Liver (tissue), 9 donors: ENCODE results near the gene CEMIP. TPM values are rescaled to one million over a fixed set of nuclear protein-coding genes. Genes with fewer than 3 reads are reported as not detected.

ENCODE experiments used
- DNase-seq: peaks from one replicate; pipeline ENCODE4 v3.0.0-alpha.2; 2017; ENCODE audit warnings: low spot score
- H3K27ac ChIP-seq, 2 donors: one replicate each; pipeline ENCODE4 v1.7.0; 2013; ENCODE audit warnings: inconsistent platforms in 2 of 2, low read length in 2 of 2, control low read depth in 1 of 2, low read depth in 1 of 2, mild to moderate bottlenecking in 1 of 2
- H3K27me3 ChIP-seq, 4 donors: one replicate each; pipeline versions ENCODE4 v1.6.1 to v1.7.0; 2013; ENCODE audit warnings: low read length in 3 of 4, inconsistent platforms in 1 of 4, mild to moderate bottlenecking in 1 of 4, moderate library complexity in 1 of 4; ENCODE audit not compliant: control insufficient read depth in 4 of 4, insufficient read depth in 4 of 4
- H3K36me3 ChIP-seq, 4 donors: one replicate each; pipeline versions ENCODE4 v1.6.1 to v1.7.0; 2013; ENCODE audit warnings: low read length in 3 of 4, mild to moderate bottlenecking in 3 of 4, low read depth in 1 of 4, moderate library complexity in 1 of 4; ENCODE audit not compliant: control insufficient read depth in 4 of 4, insufficient read depth in 3 of 4
- H3K4me1 ChIP-seq, 4 donors: one replicate each; pipeline versions ENCODE4 v1.6.1 to v1.7.0; 2013; ENCODE audit warnings: low read length in 3 of 4, mild to moderate bottlenecking in 3 of 4, moderate library complexity in 1 of 4; ENCODE audit not compliant: control insufficient read depth in 4 of 4, insufficient read depth in 4 of 4
- H3K4me3 ChIP-seq, 3 donors: one replicate each; pipeline versions ENCODE4 v1.6.1 to v1.7.0; 2013; ENCODE audit warnings: low read length in 3 of 3, control low read depth in 1 of 3, low read depth in 1 of 3, mild to moderate bottlenecking in 1 of 3
- H3K9ac ChIP-seq, 2 donors: one replicate each; pipeline ENCODE4 v1.7.0; 2013; ENCODE audit warnings: low read length in 2 of 2, mild to moderate bottlenecking in 2 of 2, moderate library complexity in 2 of 2, control low read depth in 1 of 2, low read depth in 1 of 2
- H3K9me3 ChIP-seq, 4 donors: one replicate each; pipeline versions ENCODE4 v1.6.1 to v1.7.0; 2013; ENCODE audit warnings: low read length in 3 of 4; ENCODE audit not compliant: control insufficient read depth in 4 of 4
- ATF3 ChIP-seq: IDR thresholded peaks from 2 replicates; pipeline ENCODE4 v1.6.1; 2016; ENCODE audit warnings: antibody characterized with exemption
- CTCF ChIP-seq: fragments of 150-350 bp; IDR thresholded peaks from 2 replicates; pipeline ENCODE4 v1.5.1; 2017; ENCODE audit warnings: improper control_type of control experiment, low read depth, low read length; ENCODE audit not compliant: missing input control
- EGR1 ChIP-seq, 2 donors: IDR thresholded peaks; 2 replicates each; pipeline ENCODE4 v1.6.1; 2016 to 2018; ENCODE audit warnings: antibody characterized with exemption in 2 of 2, low read depth in 2 of 2
- FOXA1 ChIP-seq: IDR thresholded peaks from 2 replicates; pipeline ENCODE4 v1.6.1; 2016; ENCODE audit warnings: antibody characterized with exemption
- FOXA2 ChIP-seq: IDR thresholded peaks from 2 replicates; pipeline ENCODE4 v1.6.1; 2016; ENCODE audit warnings: antibody characterized with exemption
- GABPA ChIP-seq, 2 donors: IDR thresholded peaks in 1 of 2; conservative IDR thresholded peaks in 1 of 2; 2 replicates each; pipeline ENCODE4 v1.6.1; 2016; ENCODE audit warnings: antibody characterized with exemption in 2 of 2, mild to moderate bottlenecking in 1 of 2, moderate library complexity in 1 of 2
- HNF4A ChIP-seq, 2 donors: conservative IDR thresholded peaks; 2 replicates each; pipeline ENCODE4 v1.6.1; 2016; ENCODE audit warnings: antibody characterized with exemption in 2 of 2, mild to moderate bottlenecking in 2 of 2
- HNF4G ChIP-seq: IDR thresholded peaks from 2 replicates; pipeline ENCODE4 v1.6.1; 2016; ENCODE audit warnings: antibody characterized with exemption
- JUND ChIP-seq, 2 donors: IDR thresholded peaks; 2 replicates each; pipeline ENCODE4 v1.6.1; 2016; ENCODE audit warnings: antibody characterized with exemption in 2 of 2
- MAX ChIP-seq: IDR thresholded peaks from 2 replicates; pipeline ENCODE4 v1.6.1; 2016; ENCODE audit warnings: antibody characterized with exemption
- NR2F2 ChIP-seq: IDR thresholded peaks from 2 replicates; pipeline ENCODE4 v1.6.1; 2016; ENCODE audit warnings: antibody characterized with exemption
- RAD21 ChIP-seq, 2 donors: IDR thresholded peaks; 2 replicates each; pipeline ENCODE4 v1.6.1; 2016; ENCODE audit warnings: antibody characterized with exemption in 2 of 2, mild to moderate bottlenecking in 2 of 2
- REST ChIP-seq: IDR thresholded peaks from 2 replicates; pipeline ENCODE4 v1.6.1; 2016; ENCODE audit warnings: antibody characterized with exemption, mild to moderate bottlenecking
- RXRA ChIP-seq, 2 donors: IDR thresholded peaks; 2 replicates each; pipeline ENCODE4 v1.6.1; 2017 to 2018; ENCODE audit warnings: antibody characterized with exemption in 2 of 2, mild to moderate bottlenecking in 1 of 2
- SP1 ChIP-seq: IDR thresholded peaks from 2 replicates; pipeline ENCODE4 v1.6.1; 2018; ENCODE audit warnings: antibody characterized with exemption, mild to moderate bottlenecking
- TAF1 ChIP-seq: conservative IDR thresholded peaks from 2 replicates; pipeline ENCODE4 v1.6.1; 2016; ENCODE audit warnings: antibody characterized with exemption, mild to moderate bottlenecking
- WGBS: extraction: QIAGEN DNeasy Blood & Tissue Kit; methylation state at CpG from one replicate; pipeline ENCODE4 v1.1.7; 2013; 5-methylcytosine and 5-hydroxymethylcytosine counted together
- polyA plus RNA-seq, 2 donors: library from polyadenylated mRNA; stranded (reverse) in 1 of 2; unstranded in 1 of 2; fragments of 200-250 nt in 1 of 2; fragments of >200 nt in 1 of 2; fragmentation: Nextera tagmentation in 1 of 2; extraction: Ambion mirVana in 1 of 2; gene quantifications; one replicate each; pipeline versions ENCODE4 v1.2.1 to v1.2.3, GENCODE V29; 2013 to 2015
- total RNA-seq, 2 donors: library from RNA; depleted of rRNA; stranded (reverse); fragments of >200 nt; gene quantifications; one replicate each; pipeline ENCODE4 v1.2.3, GENCODE V29; 2014
- donor health status: healthy.
- donor health status: healthy.
- donor health status: healthy.
- donor health status: healthy.
- donor health status: healthy.

CEMIP gene
- total and polyA plus RNA-seq, 4 donors = under 0.01 to 0.89 (median 0.21) TPM

GRCh38 chr15:80774486-80774885 is 4.7 kb upstream of the CEMIP start:
- peaks cover 0 to 6% (median 0%) of the 10 kb centered on the region in 4 donors for H3K27me3 ChIP-seq
- H3K4me3 ChIP-seq = no peak overlapping the region
- WGBS = 47% methylated on average over 1 of the region's 1 CpG
- no peak overlapping the region for H3K27ac ChIP-seq
- peaks cover 5 to 9% (median 7%) of the 10 kb centered on the region in 4 donors for H3K4me1 ChIP-seq
- no peak for DNase-seq
- no peak overlapping the region for H3K9ac ChIP-seq
- TF ChIP-seq MAX (no peak), FOXA2 (no peak), GABPA (IDR thresholded peaks at IDR 0.05 in 1 of 2, conservative IDR thresholded peaks at IDR 0.05 in 1 of 2) (no peak), CTCF (no peak), EGR1 (IDR thresholded peaks at IDR 0.05; ENCODE audit: low read depth in 2 of 2) (no peak), RAD21 (IDR thresholded peaks at IDR 0.05) (no peak), HNF4A (conservative IDR thresholded peaks at IDR 0.05) (no peak), REST (no peak), HNF4G (no peak), TAF1 (no peak), JUND (IDR thresholded peaks at IDR 0.05) (no peak), ATF3 (no peak), FOXA1 (no peak), RXRA (IDR thresholded peaks at IDR 0.05) (no peak), NR2F2 (no peak), SP1 (no peak)
- no peaks in the 10 kb centered on the region for H3K9me3 ChIP-seq
- no peaks in the 10 kb centered on the region for H3K36me3 ChIP-seq

GRCh38 chr15:80775338-80775737 is 3.8 kb upstream of the CEMIP start:
- peaks cover 0 to 6% (median 2%) of the 10 kb centered on the region in 4 donors for H3K27me3 ChIP-seq
- H3K9me3 ChIP-seq = no peaks in the 10 kb centered on the region
- no peak overlapping the region for H3K27ac ChIP-seq
- no peak overlapping the region for H3K9ac ChIP-seq
- 93% methylated on average over 3 of the region's 3 CpGs for WGBS
- peaks cover 5 to 17% (median 15%) of the 10 kb centered on the region in 4 donors for H3K4me1 ChIP-seq
- no peak overlapping the region for H3K4me3 ChIP-seq
- H3K36me3 ChIP-seq = no peaks in the 10 kb centered on the region
- DNase-seq = no peak
- TF ChIP-seq SP1 = no peak
- no peak for TF ChIP-seq TAF1
- TF ChIP-seq HNF4A (conservative IDR thresholded peaks at IDR 0.05) = no peak
- no peak for TF ChIP-seq ATF3
- TF ChIP-seq MAX = no peak
- no peak for TF ChIP-seq JUND (IDR thresholded peaks at IDR 0.05)
- no peak for TF ChIP-seq FOXA1
- TF ChIP-seq RAD21 (IDR thresholded peaks at IDR 0.05) = no peak
- no peak for TF ChIP-seq CTCF
- TF ChIP-seq EGR1 (IDR thresholded peaks at IDR 0.05; ENCODE audit: low read depth in 2 of 2) = no peak
